NCI-H1930 (cell line): Measurements from ENCODE around the gene MMP24.

Source experiments
- DNase-seq, 2 experiments: peaks; one replicate each; lab custom pipeline; 2025; lab: John Stamatoyannopoulos, UW

The MMP24 gene

DNA sequence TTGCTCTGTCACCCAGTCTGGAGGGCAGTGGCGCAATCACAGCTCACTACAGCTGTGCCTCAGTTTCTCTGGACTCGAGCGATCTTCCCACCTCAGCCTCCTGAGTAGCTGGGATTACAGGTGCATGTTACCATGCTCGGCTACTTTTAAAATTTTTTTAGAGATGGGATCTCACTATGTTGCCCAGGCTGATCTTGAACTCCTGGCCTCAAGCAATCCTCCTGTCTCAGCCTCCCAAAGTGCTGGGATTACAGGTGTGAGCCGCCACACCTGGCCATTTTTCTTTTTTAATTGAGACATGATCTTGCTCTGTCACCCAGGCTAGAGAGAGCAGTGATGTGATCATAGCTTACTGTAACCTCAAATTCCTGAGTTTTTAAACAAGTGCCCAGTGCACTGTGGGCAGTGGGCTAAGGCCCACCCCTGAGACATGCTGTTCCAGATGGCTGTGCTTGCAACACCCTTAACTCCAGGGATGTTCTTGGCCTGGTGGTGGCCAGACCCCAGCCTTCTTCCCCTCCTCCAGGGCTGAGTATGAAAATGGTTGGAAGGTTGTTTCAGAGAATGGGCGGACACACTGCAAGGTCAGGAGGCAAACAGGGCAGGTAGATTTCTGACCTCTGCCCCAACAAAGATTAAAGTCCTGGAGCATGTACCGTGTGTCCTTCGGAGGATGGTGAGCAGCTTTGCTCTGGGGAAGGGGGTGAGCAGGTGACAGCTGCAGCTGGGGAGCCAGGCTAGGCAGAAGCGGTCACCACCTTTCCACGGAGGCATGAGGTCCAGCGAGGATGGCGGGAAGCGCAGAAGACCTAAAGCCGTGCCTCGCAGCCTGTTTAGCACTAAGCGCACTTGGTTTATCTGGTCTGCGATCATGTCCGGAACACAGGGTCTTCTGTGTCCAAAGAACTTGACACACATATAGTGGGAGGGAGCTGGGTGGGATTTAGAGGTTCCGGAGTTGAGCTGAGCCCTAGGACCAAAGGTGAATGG lies 67.1 kb downstream of the MMP24 start:
- no peak for DNase-seq

DNA sequence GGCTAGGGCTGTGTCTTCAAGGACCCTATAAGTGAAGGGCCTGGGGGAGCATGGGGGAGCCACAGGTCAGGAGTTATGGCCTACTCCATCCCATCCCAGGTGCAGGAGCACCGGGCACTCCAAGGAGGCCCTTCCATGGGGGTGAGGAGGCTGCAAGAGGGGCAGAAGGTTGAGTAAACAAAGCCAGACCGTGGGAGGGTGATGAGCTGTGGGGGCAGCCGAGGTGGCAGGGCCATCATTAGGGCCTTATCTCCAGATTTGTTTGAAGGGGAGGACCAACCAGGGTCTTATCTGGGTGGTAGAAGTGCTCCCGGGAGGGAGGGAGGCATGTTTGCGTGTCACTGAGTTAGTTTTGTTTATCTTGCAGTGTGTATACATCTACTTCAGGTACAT lies 67.8 kb downstream of the MMP24 start:
- DNase-seq: no peak

DNA sequence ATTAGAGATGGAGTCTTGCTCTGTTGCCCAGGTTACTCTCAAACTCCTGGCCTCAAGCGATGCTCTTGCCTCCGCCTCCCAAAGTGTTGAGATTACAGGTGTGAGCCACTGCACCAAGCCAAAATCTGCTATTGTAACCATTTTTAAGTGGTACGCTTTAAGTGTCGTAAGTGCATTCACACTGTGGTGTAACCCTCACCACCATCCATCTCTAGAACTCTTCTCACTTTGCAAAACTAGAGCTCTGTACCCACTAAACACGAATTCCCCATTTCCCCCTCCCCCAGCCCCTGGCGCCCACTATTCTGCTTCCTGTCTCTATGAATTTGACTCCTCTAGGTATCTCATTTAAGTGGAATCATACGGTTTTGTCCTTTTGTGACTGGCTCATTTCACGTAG lies 68.6 kb downstream of the MMP24 start:
- no peak for DNase-seq

DNA sequence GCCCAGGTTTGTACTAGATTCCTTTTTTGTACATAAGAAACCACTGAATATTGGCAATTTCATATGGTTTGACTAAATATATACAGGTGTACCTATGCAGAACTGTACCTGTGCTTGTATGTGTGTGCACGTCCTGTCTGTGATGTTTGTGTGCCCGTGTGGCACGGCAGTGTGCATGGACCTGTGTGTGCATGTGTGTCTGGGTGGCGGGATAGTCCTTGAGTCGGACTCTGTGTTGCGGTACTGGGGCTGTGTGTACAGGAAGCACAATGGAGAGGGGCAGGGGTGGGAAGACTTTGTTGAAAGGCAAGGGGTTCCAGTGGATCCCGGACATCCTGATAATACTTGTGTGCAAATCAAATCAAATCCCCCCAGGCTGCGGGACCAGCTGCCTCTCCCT lies 69.2 kb downstream of the MMP24 start:
- no peak for DNase-seq

DNA sequence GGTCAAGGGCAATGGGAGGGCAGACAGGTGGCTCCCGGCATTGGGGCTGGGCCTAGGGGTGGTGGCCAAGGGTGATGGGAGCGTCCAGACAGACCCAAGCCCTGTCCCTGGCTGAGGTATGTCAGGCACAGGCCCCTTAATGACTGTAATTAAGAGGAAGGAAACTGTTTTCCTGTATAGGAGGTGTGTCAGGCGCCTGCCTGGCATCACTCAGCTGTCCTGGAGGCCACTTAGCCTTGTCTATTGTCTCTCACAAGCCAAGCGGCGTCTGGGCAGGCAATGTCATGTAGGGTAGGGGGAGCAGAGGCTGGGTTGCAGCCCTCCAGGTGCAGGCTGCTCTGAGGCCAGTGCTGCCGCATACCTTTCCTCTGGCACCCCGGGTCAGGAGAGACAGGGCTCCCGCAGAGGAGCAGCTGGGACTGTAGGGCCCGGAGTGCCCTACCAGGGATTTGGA lies 69.6 kb downstream of the MMP24 start:
- no peak for DNase-seq

DNA sequence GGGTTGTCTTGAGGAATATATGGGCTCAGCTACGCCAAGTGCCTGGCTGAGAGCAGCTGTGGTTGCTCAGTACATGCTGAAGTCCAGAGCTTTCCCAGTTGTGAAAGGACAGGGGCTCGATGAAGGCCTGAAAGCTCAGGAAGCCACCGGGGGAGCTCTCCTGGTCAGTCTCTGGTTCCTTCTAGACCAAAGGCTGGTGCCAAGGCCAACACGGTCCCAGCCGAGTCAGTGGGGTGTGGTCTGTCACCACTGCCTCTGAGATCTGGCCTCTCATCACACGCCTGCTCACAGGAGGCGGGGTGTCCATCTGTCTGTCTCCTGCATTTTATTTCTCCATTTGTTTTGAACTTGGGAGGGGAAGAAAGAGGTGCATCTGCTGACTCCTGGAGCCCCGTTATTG lies 70.7 kb downstream of the MMP24 start:
- no peak for DNase-seq

DNA sequence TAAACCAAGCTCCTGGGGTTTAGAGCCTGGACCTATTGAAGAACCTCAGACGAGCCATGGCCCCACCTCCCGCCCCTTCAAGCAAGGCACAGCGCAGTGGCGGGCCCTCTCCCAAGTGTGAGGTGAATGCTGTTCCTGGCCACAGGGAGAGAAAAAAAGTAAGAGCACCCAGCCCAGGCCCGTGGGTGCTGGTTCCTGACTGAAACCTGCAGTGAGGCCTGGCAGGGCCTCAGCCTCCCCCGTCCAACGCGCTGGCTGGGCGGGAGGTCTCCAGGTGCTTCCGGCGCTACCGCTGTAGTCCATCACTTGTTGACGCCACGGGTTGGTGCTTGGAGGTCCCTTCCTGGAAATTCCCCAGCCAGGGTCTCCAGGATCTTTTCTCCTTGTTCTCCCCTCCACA lies 71.2 kb downstream of the MMP24 start:
- no peak for DNase-seq

DNA sequence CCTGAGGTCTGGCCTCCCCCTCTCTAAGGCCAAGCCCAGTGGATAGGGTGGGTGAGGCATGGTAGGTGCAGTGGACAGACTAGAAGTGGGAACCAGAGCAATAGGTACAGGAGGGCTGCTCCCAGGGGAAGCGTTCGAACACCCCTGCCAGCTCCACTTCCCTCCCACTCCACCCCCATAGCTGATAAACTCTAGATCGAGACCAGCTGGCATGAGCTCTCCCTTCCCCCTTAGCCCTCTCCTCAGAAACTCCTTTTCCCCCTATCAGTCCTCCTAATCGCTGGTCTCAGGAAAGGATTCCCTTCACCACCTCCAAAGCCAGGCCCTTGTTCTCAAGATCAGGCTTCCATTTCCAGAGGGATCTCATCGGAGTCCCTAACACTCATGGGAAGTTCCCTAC lies 71.8 kb downstream of the MMP24 start:
- no peak for DNase-seq

DNA sequence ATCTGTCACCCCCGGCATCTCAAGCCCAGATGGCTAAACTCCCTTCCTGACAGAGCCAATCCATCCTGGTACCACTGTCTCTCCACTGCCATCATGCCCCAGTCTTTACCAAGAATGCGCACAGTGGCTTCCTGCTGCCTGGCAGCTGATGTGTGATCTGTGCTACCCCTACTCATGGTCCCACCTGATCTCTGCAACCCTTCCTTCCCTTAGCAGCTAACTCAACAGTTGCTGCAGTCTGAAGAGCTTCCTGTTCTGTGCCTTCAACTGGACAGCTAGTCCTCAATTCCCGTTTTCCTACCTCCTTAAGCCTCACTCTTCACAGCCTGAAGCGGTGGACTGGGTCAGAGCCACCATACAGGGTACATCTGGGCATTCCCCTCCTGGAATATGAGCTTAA lies 73.3 kb downstream of the MMP24 start:
- DNase-seq: no peak

DNA sequence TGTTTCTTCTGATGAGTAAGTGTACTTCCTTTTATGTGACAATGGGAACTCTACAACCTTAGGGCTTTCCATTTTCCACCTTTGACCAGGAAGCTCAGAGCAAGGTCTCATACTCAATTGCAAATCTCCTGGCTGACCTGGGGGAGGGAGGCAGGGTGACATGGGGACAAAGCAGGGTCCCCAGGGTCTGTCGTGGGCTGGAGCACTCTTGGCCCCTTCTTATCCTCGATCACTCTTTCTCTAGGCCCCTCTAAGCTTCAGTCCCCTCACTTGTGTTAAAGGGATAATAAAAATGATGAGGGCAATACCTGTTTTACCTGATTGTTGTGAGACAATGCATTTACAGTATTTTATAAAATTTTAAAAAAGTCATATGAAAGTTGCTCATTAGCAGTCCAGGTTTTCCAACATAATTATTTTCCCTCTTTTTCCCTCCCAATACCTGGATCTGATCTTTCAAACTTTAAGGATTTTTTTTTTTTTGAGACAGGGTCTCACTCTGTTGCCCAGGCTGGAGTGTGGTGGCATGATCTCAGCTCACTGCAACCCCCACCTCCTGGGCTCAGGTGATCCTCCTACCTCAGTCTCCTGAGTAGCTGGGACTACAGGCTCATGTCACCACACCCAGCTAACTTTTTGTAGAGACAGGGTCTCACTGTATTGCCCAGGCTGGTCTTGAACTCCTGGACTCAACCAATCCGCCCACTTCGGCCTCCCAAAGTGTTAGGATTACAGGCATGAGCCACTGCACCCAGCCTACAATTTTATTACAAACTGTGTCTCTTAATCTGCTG lies 74.2 kb downstream of the MMP24 start:
- DNase-seq: no peak

DNA sequence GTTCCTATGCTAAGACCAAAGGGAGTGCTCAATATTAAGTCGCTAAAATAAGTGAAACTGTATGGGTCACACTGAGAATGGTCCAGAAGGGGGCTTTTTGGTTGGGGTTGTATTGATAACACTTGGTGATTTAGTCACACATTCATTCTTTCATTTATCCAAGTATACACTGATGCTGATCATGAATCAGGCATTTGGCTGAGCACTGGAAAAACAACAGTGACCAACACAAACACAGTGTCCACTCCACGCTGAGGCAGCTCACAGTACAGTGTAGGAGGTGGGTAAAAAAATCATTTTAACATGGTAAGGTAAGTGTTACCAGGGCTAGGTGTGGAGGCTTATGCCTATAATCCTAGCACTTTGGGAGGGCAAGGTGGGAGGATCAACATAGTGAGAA lies 74.9 kb downstream of the MMP24 start:
- no peak for DNase-seq

DNA sequence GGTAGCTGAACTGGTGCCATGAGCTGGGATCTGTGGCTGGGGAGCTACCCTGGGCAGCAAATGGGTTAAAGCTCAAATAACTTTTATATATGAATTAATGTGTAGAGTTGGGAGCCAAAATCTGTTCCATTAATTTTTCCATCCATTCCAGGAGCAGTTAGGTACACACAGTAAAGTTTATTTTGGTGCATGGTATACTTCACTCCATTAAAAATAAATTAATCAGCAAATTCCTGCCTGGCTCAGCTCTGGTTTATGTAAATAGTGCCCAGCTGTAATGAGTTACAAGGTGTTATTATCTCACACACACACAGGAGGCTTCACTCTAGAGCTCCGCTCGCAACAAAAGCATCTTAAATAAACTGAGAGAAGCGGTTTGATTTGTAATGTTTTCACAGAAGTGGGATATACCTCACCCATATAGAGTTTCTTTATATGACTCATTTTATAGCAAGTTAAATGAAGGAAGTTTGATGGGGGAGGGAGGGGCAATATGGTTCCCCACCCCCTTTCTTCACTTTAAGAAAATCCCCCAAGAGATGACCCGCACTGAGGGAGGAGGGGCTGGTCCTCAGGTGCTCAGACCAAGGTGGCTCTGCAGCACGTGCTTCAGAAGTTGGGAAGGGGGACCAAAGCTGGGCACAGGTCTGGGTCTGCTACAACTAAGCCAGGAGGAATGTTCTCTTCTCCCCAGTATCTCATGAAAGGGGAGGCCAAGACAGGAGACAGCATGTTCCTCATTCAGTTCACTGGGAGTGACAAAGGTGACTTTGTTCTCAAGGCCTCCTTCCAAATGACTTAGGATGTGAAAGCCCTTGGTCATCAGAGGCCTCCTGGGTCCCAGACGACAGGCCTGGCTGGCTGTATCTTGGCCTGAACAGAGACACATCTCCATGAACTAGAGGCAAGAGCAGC lies 76.2 kb downstream of the MMP24 start:
- DNase-seq: no peak

DNA sequence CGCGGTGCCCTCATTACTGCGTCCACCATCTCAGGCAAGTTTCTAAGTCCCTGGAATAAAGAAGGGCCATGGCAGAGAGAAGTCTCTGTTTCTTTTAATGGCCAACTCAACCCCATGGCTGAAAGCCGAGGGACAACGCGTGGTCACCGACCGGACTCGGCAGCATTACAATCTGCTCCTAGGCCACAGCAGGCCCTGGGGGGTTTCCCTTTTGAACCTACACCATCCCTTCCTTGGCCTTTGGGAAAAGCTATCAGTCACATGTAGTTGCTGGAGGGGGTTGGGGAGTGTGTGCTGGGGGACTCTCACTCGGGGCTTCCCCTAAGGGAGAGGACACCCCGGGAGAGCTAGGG lies 76.9 kb downstream of the MMP24 start:
- DNase-seq: no peak

DNA sequence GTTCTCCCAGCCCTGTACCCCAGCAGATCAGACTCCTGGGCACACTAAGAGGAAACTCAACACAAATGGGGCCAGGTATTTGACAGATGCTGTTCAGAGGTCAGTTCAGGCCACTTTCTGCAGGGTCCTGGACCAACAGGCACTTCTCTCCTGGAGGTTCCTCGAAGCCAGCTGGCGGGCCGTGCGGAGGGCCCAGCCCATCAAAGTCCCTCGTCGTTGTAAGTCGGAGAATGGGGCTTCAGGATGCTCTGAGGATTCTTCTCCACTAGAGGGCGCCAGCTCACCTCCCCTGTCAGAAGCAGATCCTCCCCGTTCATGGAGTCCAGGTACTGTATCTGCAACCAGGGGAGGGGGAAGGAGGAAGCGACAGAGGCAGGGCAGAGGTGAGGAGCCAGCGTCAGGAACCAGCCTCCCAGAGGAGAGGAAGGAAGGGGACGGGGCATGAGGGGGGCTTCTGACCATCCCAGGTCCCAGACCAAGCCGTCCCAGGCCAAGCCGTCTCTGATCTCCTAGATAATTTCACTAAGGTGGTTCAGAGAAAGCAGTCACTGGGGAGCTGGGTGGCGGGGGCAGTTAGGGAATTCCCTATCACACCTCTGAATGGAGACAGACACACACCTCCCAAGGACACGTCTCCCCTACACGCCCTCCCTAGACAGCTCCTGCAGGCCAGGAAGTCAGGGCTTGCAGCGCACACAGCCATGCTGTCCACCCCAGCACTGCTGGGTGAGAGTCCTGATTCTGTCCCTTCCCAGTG lies 77.4 kb downstream of the MMP24 start:
- DNase-seq: peak; percentile 80 to 85

DNA sequence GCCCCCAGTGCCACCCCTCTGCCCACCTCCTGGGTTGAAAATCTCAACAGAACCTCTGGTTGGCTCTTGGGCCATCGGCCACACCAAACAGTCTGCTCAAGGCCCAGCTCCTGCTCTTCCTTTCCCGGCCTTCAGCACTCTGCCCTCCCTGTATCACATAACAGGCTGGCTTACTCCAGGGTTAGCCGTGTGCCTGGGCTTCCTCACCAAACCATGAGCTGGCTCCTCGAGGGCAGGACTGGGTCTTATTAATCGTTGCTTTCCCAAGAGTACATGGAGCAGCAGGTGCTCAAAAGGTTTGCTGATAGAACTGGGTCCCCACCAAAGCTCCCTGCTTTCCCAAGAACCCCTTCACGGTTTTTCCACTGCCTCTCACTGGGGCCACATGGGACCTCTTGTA lies 78.5 kb downstream of the MMP24 start:
- no peak for DNase-seq

DNA sequence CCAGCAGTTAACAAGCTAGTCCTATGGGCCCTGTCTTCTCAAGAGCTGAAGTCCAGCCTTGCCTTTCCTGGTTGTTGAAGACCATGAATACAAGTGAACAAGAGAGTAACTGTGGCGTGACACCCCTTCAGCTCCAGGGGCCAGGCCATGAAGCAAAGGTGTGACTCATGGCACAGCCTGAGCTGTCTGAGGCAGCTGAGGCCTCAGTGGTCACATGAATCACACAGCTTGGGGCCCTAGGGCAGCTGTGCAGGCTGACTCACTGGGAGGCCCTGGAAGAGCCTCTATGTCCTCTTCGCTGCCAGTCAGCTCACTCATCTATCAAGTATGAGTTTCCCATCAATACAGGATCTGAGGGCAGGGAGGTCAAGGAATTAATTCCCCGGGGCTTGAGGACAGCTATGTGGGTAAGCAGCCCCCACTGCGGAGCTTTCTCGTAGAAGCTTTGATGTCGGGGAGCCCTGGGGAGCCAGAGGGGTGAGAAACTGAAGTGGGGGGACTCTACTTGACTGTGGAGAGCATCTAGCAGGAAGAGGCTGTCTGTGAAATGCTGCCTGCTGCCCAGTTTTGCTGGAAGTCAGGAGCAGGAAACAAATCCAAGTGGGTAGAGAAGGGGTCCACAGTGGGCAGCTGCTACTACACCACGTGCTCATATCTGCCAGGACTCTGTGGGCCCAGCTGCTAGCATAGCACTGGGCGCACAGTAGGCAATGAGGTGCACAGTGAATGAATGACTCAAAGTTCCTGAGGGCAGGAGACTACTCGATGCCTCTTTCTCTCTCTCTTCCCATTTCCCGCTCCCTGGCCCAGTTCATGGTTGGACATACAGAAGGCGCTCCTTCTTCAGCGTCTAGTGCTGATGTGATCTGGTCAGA lies 79.4 kb downstream of the MMP24 start:
- no peak for DNase-seq

DNA sequence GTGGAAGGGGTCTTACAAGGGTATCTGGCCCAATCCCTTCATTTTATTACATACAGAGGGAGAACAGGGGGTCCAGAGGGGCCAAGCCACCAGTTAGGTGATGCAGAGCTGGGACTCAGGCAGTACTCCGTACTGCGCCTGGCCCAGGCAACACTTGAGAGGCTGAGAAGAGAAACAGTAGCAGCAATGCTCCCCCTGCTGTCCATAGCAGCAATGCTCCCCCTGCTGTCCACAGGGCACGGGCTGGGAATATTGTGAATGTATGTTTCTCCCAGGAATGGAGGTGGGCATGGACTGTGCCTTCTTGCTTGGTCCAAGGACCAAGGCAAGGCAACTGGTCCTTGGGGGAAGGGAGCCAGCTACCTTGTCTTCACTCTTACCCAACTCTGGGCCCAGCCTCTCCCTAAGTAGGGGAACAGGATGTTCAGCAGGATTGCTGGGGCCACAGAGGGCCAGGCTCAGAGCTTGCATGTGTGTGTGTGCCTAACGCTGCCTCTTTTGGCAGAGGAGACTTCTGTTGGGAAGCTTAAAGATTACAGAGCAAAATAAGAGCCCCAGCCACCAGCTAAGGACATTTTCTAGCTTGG lies 80.5 kb downstream of the MMP24 start:
- DNase-seq: peak in 1 of 2 experiments; percentile 21

DNA sequence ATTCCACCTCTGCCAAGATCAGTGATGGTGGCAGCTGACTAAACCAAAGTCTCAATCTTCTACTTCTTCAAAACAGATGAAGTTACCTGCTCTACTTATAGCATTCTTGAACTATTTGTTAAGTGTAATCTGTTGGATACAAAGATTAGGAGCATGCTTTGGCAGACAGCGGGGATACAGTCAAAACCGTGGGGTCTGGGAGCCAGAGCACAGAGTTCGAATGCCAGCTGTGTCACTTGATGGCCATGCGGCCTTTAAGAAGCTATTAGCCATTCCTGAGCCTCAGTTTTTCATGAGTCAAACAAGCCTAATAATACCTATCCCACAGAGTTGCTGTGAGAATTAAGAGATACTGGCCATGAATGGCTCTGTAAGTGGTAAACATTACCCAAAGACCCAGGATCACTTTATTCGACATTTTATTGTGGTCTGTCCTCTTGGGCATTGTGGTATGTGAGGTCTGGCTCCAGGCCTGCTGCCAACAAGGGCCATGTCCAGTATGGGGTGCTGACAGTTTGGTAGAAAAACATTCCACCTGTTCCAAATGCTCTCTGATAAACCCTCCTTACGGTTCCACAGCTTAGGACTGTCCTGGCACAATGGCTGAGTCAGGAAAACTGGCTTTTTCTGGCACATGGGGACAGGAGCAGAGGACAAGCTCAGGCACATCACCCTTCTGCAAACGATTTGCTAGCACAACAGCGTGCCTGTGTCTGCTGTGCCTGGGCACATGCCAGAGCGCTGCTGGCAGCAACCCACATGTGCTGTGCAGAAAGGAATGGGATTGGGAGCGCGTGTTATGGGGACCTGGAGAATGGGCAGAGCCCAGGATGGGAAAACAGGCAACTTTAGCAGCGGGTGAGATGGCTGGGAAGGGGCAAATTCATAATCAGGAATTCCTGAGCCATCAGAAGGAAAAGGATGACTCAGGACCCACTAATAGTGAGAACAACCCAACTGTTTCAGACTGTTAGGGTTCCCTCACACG lies 81.5 kb downstream of the MMP24 start:
- DNase-seq: no peak

DNA sequence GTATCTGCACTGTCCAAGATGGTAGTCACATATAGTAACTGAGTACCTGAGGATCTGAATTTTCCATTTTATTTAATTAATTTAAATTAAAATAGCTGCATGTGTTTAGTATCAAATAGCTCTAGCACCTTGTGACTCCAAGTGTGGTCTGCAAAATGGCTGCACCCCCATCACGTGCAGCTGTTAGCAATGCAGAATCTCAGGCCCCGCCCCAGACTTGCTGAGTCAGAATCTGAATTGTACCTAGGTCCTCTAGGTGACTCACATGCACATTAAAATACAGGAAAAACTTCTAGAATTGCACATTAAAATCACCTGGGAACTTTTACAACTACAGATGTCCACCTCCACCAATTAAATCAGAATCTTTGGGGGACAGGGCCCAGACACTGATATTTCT lies 84.9 kb downstream of the MMP24 start:
- DNase-seq: no peak
